Left lung (tissue), 10 donors: Measurements from ENCODE around the gene THYN1. TPM values are rescaled to one million over a fixed set of nuclear protein-coding genes. Genes with fewer than 3 reads are reported as not detected.
"Not testable (repeated sequence)": the region's sequence is repeated elsewhere in the genome, so short reads cannot be mapped to it uniquely, and the experiment has no call there.

Source experiments
- ATAC-seq: fragments of 200-7000 bp; cut with Tn5 transposase; one replicate; pipeline ENCODE4 v1.9.1; 2020; ENCODE audit warnings: moderate library complexity
- DNase-seq, 4 donors: peaks; one replicate each; pipeline ENCODE4 v3.0.0-alpha.2; 2013 to 2020
- H3K27ac ChIP-seq, 2 donors: fragments of 200-600 bp; sonication (generic) in 1 of 2; one replicate each; pipeline versions ENCODE4 v1.5.0 to v1.8.0; 2020 to 2021
- H3K27me3 ChIP-seq, 2 donors: fragments of 200-600 bp; sonication (generic) in 1 of 2; one replicate each; pipeline versions ENCODE4 v1.5.0 to v1.8.0; 2020 to 2021
- H3K36me3 ChIP-seq, 2 donors: fragments of 200-600 bp; sonication (generic) in 1 of 2; one replicate each; pipeline versions ENCODE4 v1.5.0 to v1.8.0; 2020 to 2021
- H3K4me1 ChIP-seq, 2 donors: fragments of 200-600 bp; one replicate each; pipeline ENCODE4 v1.8.0; 2021
- H3K4me3 ChIP-seq, 2 donors: fragments of 200-600 bp; sonication (generic) in 1 of 2; one replicate each; pipeline versions ENCODE4 v1.5.0 to v1.8.0; 2020 to 2021; ENCODE audit warnings: mild to moderate bottlenecking in 1 of 2
- H3K9me3 ChIP-seq, 2 donors: fragments of 200-600 bp; sonication (generic) in 1 of 2; one replicate each; pipeline versions ENCODE4 v1.5.0 to v1.8.0; 2020 to 2021
- intact Hi-C, 2 donors: fragments of 100-400 bp; cut with DNase I; formaldehyde crosslinking; loops; one replicate each; pipeline versions ENCODE4 v1.11.2 to v1.14.2; 2022
- polyA plus RNA-seq, 6 donors: library from polyadenylated mRNA; unstranded; fragments of 120-200 nt; gene quantifications; one replicate each; pipeline ENCODE4 v1.2.1, GENCODE V29; 2013; ENCODE audit not compliant: insufficient read length in 6 of 6
- total RNA-seq, 2 donors: library from RNA; stranded (reverse); fragmentation: NEBNext Ultra II Directional; extraction: Animal tissue kit (Norgen Biotek cat#: 25700); gene quantifications; one replicate each; pipeline ENCODE4 v1.2.1, GENCODE V29; 2021
- TF ChIP-seq, protein P1 (sequence below), 2 donors: fragments of 200-600 bp; sonication (generic) in 1 of 2; IDR thresholded peaks; one replicate each; pipeline versions ENCODE4 v1.5.0 to v1.8.0; 2021; ENCODE audit warnings: antibody characterized with exemption in 2 of 2
- donor health status: DM: no; HTN: yes; CAD: no.
- donor health status: DM: no; HTN: no; CAD: no.

Gene THYN1
- total and polyA plus RNA-seq, 8 donors: 32.5 to 78.2 (median 61.4) TPM

DNA sequence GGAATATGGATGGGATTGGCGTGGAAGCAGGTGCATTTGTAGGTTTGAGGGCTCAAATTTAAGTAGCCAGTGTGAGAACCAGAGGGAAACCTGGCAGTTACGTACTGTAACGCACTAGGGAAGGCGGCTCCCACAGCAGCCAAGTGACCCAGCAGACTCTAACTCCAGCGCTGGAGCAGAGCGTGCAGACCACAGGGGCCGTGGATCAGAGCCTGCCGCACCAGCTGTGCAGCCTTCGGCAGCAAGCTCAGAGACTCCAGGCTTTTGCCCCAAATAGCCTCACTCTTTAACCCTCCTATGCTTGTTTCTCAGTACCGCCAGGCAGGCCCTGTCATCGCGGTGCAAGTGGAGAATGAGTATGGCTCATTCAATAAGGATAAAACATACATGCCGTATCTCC is 35.3 kb upstream of the THYN1 start:
- ATAC-seq: no peak
- intact Hi-C loops: no loop called here

DNA sequence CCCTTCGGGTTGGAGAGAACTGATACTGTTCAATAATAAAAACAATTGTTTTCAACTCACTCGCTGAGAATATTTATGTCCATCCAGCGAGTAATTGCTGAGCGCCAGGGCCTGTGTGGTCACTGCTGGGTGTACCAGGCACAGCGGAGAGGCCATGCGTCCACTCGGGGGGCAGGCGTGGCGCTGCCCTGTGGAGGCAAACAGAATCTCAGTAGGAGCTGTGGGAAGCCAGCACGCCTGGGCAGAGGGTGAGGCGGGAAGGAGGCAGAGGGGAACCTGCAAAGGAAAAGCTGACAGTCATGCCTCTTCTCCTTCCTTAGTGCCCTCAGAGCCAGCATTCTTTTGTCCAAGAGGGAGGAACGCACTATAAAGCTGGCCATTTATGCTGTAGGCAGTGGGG is 34.4 kb upstream of the THYN1 start:
- H3K4me3 ChIP-seq: no peak overlapping the region
- DNase-seq (no peak), ATAC-seq (no peak)
- H3K9me3 ChIP-seq: no peaks in the 10 kb centered on the region
- intact Hi-C loops: no loop called here
- H3K27me3 ChIP-seq: peaks cover 0 to 10% of the 10 kb centered on the region in 2 donors
- H3K27ac ChIP-seq: no peak overlapping the region
- TF ChIP-seq, protein P1, sequence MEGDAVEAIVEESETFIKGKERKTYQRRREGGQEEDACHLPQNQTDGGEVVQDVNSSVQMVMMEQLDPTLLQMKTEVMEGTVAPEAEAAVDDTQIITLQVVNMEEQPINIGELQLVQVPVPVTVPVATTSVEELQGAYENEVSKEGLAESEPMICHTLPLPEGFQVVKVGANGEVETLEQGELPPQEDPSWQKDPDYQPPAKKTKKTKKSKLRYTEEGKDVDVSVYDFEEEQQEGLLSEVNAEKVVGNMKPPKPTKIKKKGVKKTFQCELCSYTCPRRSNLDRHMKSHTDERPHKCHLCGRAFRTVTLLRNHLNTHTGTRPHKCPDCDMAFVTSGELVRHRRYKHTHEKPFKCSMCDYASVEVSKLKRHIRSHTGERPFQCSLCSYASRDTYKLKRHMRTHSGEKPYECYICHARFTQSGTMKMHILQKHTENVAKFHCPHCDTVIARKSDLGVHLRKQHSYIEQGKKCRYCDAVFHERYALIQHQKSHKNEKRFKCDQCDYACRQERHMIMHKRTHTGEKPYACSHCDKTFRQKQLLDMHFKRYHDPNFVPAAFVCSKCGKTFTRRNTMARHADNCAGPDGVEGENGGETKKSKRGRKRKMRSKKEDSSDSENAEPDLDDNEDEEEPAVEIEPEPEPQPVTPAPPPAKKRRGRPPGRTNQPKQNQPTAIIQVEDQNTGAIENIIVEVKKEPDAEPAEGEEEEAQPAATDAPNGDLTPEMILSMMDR (IDR thresholded peaks at IDR 0.05): no peak
- H3K4me1 ChIP-seq: no peaks in the 10 kb centered on the region
- no peaks in the 10 kb centered on the region for H3K36me3 ChIP-seq

More for the DNA sequence above, 35.3 kb upstream of the THYN1 start:
- TF ChIP-seq, protein P1 (IDR thresholded peaks at IDR 0.05): no peak
- Histone ChIP-seq H3K36me3 (no peaks in the 10 kb centered on the region), H3K9me3 (no peaks in the 10 kb centered on the region), H3K27ac (no peak overlapping the region), H3K27me3 (peaks cover 0 to 8% of the 10 kb centered on the region in 2 donors), H3K4me1 (no peaks in the 10 kb centered on the region), H3K4me3 (no peak overlapping the region)
- DNase-seq: no peak

DNA sequence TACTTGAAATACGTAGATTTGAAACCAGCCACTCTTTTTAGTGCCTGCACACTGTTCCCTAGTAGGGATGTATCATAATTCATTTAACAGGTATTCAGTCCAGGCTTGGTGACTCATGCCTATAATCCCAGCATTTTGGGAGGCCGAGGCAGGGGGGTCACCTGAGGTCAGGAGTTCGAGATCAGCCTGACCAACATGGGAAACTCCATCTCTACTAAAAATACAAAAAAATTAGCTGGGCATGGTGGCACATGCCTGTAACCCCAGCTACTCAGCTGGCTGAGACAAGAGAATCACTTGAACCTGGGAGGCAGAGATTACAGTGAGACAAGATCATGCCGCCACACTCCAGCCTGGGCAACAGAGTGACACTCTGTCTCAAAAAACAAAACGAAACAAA is 31.2 kb upstream of the THYN1 start:
- peaks cover 5 to 37% of the 10 kb centered on the region in 2 donors for H3K27me3 ChIP-seq
- H3K4me3 ChIP-seq, H3K9me3 ChIP-seq, H3K27ac ChIP-seq, H3K36me3 ChIP-seq, H3K4me1 ChIP-seq, ATAC-seq, DNase-seq, intact Hi-C loops: not testable (repeated sequence)

DNA sequence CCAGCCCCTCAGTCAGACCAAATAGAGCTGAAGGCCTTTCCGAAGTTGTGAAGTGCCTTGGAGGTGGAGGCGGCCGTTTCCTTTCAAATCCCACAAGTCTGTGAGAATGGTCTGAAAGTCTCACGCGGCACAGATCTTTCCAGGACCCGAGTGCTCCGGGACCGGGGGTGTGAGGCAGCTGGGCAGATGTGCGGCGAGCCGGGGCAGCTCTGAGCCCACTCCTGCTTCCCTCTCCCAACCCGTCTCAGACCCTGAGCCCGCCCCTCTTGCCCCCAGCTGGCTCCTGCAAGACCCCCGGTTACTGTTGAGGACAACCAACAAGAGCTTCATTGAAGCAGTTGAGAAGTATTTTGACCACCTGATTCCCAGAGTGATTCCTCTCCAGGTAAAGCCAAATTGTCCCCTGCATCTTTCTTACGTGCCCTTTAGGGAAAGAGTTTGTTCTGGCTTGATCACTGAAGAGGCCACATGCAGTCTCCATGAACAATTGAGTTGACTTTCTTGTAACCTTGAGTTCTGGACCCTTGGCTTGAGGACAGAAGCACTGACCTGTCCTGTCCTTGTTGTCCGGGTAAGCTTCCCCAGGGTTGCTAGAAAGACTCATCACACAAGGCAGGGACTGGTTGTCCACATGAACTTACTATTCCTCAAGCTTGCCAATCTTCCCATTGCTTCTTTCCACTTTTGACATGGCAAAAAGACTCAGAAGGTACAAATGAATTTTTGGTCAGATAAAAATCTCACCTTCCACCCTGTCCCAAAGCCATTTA is 30.5 kb upstream of the THYN1 start:
- Histone ChIP-seq H3K27ac (no peak overlapping the region), H3K4me3 (no peak overlapping the region), H3K4me1 (no peaks in the 10 kb centered on the region), H3K27me3 (peaks cover 9 to 44% of the 10 kb centered on the region in 2 donors), H3K36me3 (no peaks in the 10 kb centered on the region), H3K9me3 (no peaks in the 10 kb centered on the region)
- TF ChIP-seq, protein P1 (IDR thresholded peaks at IDR 0.05): no peak
- ATAC-seq (no peak), DNase-seq (no peak)
- intact Hi-C loops: no loop called here

DNA sequence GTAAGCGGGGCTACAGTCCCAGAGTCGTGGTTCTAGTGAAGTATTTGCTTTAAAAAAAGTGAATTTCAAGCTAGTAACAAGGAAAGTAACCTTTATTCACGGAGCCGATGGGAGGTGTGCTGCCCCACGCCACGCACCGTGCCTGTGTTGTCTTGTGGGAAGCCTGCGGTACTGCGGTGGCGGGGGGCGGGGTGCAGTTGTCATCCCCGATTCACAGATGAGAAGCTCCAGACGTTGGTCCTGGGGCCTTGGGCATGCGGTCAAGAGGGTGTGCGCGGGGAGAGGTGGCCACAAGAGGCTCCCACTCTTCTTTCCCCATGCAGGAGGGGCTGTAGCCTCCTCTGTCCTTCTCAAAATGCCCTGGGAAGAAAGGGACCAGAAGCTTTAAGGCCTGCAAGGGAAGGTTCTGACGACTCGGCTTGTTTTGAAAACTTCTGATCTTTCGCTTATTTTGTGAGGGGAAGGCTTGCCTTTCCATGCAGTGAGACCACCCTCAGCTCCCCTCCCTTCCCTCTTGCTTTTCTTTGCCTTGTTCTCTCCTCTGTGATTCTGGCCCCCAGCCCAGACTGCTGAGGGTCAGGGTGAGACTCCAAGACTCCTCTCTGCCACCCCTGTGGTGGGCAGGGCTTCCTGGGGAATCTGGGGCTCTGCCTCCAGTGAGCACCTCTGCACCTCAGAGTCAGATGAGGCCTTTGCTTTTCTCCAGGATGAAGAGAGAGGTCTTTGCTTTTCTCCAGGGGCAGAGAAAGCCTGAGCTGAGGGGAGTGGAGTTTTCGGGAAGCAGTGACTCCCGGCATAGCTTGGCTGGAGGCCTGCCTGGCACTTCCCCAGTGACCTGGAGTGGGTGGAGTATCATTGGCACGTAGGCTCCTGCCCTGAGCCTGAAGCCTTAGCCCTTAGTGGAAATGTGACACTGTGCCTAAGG is 29.2 kb upstream of the THYN1 start:
- no peak for DNase-seq
- intact Hi-C loops: no loop called here

DNA sequence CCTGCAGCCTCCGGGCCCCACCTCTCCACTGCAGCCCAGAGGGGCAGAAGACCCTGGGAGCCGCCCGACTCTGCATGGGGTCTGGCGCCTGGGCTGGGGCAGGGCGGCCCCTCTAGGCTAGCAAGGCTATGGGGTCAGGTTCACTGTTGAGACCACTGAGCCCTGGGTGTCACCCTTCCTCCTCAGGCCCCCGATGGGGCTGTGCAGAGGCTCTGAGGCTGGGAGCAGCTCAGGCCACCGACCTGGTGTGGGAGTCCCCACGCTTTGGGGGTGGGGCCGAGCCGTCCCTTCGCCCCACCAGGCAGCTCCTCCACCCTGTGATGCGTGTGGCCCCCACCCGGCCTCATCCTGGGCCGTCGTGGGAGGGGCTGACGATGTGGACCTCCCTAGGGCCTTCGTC is 28.5 kb upstream of the THYN1 start:
- DNase-seq, H3K4me3 ChIP-seq, intact Hi-C loops, H3K9me3 ChIP-seq, ATAC-seq, H3K36me3 ChIP-seq, H3K4me1 ChIP-seq, H3K27ac ChIP-seq: not testable (repeated sequence)
- peaks cover 29 to 56% of the 10 kb centered on the region in 2 donors for H3K27me3 ChIP-seq

More for the DNA sequence above, 29.2 kb upstream of the THYN1 start:
- peak; percentile 94 for ATAC-seq
- no peaks in the 10 kb centered on the region for H3K36me3 ChIP-seq
- TF ChIP-seq, protein P1 (IDR thresholded peaks at IDR 0.05): no peak
- no peaks in the 10 kb centered on the region for H3K9me3 ChIP-seq
- H3K27ac ChIP-seq: no peak overlapping the region
- H3K27me3 ChIP-seq: peaks cover 22 to 50% of the 10 kb centered on the region in 2 donors
- no peak overlapping the region for H3K4me3 ChIP-seq
- H3K4me1 ChIP-seq: peaks cover 0 to 2% of the 10 kb centered on the region in 2 donors
